Liver (tissue), 9 donors: Measurements from ENCODE around the gene ELF4. TPM values are rescaled to one million over a fixed set of nuclear protein-coding genes. Genes with fewer than 3 reads are reported as not detected.

ENCODE experiments used
- DNase-seq: peaks from one replicate; pipeline ENCODE4 v3.0.0-alpha.2; 2017; ENCODE audit warnings: low spot score
- H3K27ac ChIP-seq, 2 donors: one replicate each; pipeline ENCODE4 v1.7.0; 2013; ENCODE audit warnings: inconsistent platforms in 2 of 2, low read length in 2 of 2, control low read depth in 1 of 2, low read depth in 1 of 2, mild to moderate bottlenecking in 1 of 2
- H3K27me3 ChIP-seq, 4 donors: one replicate each; pipeline versions ENCODE4 v1.6.1 to v1.7.0; 2013; ENCODE audit warnings: low read length in 3 of 4, inconsistent platforms in 1 of 4, mild to moderate bottlenecking in 1 of 4, moderate library complexity in 1 of 4; ENCODE audit not compliant: control insufficient read depth in 4 of 4, insufficient read depth in 4 of 4
- H3K36me3 ChIP-seq, 4 donors: one replicate each; pipeline versions ENCODE4 v1.6.1 to v1.7.0; 2013; ENCODE audit warnings: low read length in 3 of 4, mild to moderate bottlenecking in 3 of 4, low read depth in 1 of 4, moderate library complexity in 1 of 4; ENCODE audit not compliant: control insufficient read depth in 4 of 4, insufficient read depth in 3 of 4
- H3K4me1 ChIP-seq, 4 donors: one replicate each; pipeline versions ENCODE4 v1.6.1 to v1.7.0; 2013; ENCODE audit warnings: low read length in 3 of 4, mild to moderate bottlenecking in 3 of 4, moderate library complexity in 1 of 4; ENCODE audit not compliant: control insufficient read depth in 4 of 4, insufficient read depth in 4 of 4
- H3K4me3 ChIP-seq, 3 donors: one replicate each; pipeline versions ENCODE4 v1.6.1 to v1.7.0; 2013; ENCODE audit warnings: low read length in 3 of 3, control low read depth in 1 of 3, low read depth in 1 of 3, mild to moderate bottlenecking in 1 of 3
- H3K9ac ChIP-seq, 2 donors: one replicate each; pipeline ENCODE4 v1.7.0; 2013; ENCODE audit warnings: low read length in 2 of 2, mild to moderate bottlenecking in 2 of 2, moderate library complexity in 2 of 2, control low read depth in 1 of 2, low read depth in 1 of 2
- H3K9me3 ChIP-seq, 4 donors: one replicate each; pipeline versions ENCODE4 v1.6.1 to v1.7.0; 2013; ENCODE audit warnings: low read length in 3 of 4; ENCODE audit not compliant: control insufficient read depth in 4 of 4
- EGR1 ChIP-seq, 2 donors: IDR thresholded peaks; 2 replicates each; pipeline ENCODE4 v1.6.1; 2016 to 2018; ENCODE audit warnings: antibody characterized with exemption in 2 of 2, low read depth in 2 of 2
- FOXA2 ChIP-seq: IDR thresholded peaks from 2 replicates; pipeline ENCODE4 v1.6.1; 2016; ENCODE audit warnings: antibody characterized with exemption
- GABPA ChIP-seq, 2 donors: IDR thresholded peaks in 1 of 2; conservative IDR thresholded peaks in 1 of 2; 2 replicates each; pipeline ENCODE4 v1.6.1; 2016; ENCODE audit warnings: antibody characterized with exemption in 2 of 2, mild to moderate bottlenecking in 1 of 2, moderate library complexity in 1 of 2
- HNF4A ChIP-seq, 2 donors: conservative IDR thresholded peaks; 2 replicates each; pipeline ENCODE4 v1.6.1; 2016; ENCODE audit warnings: antibody characterized with exemption in 2 of 2, mild to moderate bottlenecking in 2 of 2
- HNF4G ChIP-seq: IDR thresholded peaks from 2 replicates; pipeline ENCODE4 v1.6.1; 2016; ENCODE audit warnings: antibody characterized with exemption
- JUND ChIP-seq, 2 donors: IDR thresholded peaks; 2 replicates each; pipeline ENCODE4 v1.6.1; 2016; ENCODE audit warnings: antibody characterized with exemption in 2 of 2
- NR2F2 ChIP-seq: IDR thresholded peaks from 2 replicates; pipeline ENCODE4 v1.6.1; 2016; ENCODE audit warnings: antibody characterized with exemption
- RXRA ChIP-seq, 2 donors: IDR thresholded peaks; 2 replicates each; pipeline ENCODE4 v1.6.1; 2017 to 2018; ENCODE audit warnings: antibody characterized with exemption in 2 of 2, mild to moderate bottlenecking in 1 of 2
- SP1 ChIP-seq: IDR thresholded peaks from 2 replicates; pipeline ENCODE4 v1.6.1; 2018; ENCODE audit warnings: antibody characterized with exemption, mild to moderate bottlenecking
- TAF1 ChIP-seq: conservative IDR thresholded peaks from 2 replicates; pipeline ENCODE4 v1.6.1; 2016; ENCODE audit warnings: antibody characterized with exemption, mild to moderate bottlenecking
- YY1 ChIP-seq: IDR thresholded peaks from 2 replicates; pipeline ENCODE4 v1.6.1; 2016; ENCODE audit warnings: antibody characterized with exemption, mild to moderate bottlenecking
- WGBS: extraction: QIAGEN DNeasy Blood & Tissue Kit; methylation state at CpG from one replicate; pipeline ENCODE4 v1.1.7; 2013; 5-methylcytosine and 5-hydroxymethylcytosine counted together
- polyA plus RNA-seq, 2 donors: library from polyadenylated mRNA; stranded (reverse) in 1 of 2; unstranded in 1 of 2; fragments of 200-250 nt in 1 of 2; fragments of >200 nt in 1 of 2; fragmentation: Nextera tagmentation in 1 of 2; extraction: Ambion mirVana in 1 of 2; gene quantifications; one replicate each; pipeline versions ENCODE4 v1.2.1 to v1.2.3, GENCODE V29; 2013 to 2015
- total RNA-seq, 2 donors: library from RNA; depleted of rRNA; stranded (reverse); fragments of >200 nt; gene quantifications; one replicate each; pipeline ENCODE4 v1.2.3, GENCODE V29; 2014
- TF ChIP-seq, protein P1 (sequence below): IDR thresholded peaks from 2 replicates; pipeline ENCODE4 v1.6.1; 2016; ENCODE audit warnings: antibody characterized with exemption
- TF ChIP-seq, protein P2 (sequence below): IDR thresholded peaks from 2 replicates; pipeline ENCODE4 v1.6.1; 2016; ENCODE audit warnings: antibody characterized with exemption
- TF ChIP-seq, protein P3 (sequence below): IDR thresholded peaks from 2 replicates; pipeline ENCODE4 v1.6.1; 2016; ENCODE audit warnings: antibody characterized with exemption
- TF ChIP-seq, protein P4 (sequence below): fragments of 150-350 bp; IDR thresholded peaks from 2 replicates; pipeline ENCODE4 v1.5.1; 2017; ENCODE audit warnings: improper control_type of control experiment, low read depth, low read length; ENCODE audit not compliant: missing input control
- TF ChIP-seq, protein P5 (sequence below): IDR thresholded peaks from 2 replicates; pipeline ENCODE4 v1.6.1; 2016; ENCODE audit warnings: antibody characterized with exemption, mild to moderate bottlenecking
- donor health status: healthy.
- donor health status: healthy.
- donor health status: healthy.
- donor health status: healthy.
- donor health status: healthy.

The ELF4 gene
- total and polyA plus RNA-seq, 4 donors = 0.35 to 4.7 (median 1.5) TPM

DNA sequence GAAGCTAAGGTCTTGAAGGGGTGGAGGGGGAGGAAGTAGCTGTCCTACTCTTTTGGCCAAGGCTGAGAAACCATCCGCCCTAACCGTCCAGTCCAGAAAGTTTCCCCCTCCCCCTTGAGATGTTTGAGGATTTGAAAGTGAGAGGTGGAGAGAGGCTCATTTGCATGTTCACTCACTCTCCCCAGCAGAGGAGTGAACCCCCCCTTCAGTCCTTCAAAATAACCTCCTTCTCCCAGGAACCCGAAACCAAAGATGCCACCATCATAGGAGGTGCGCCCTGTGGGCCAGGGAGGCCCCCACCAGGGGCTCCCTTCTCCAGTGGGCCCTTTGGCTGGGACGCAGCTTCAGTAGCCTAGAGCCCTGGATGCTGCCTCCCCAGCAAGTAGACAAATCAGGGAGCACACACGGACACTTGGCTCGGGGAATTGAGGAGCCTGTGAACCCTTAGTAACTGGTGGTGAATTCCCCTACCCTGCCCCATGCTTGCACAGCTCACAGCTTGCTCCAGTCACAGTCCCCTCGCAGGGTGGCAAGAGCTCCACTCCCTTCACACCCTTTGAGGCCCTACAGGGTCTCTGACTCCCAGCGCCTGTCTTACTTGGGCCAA, 25.6 kb downstream of the ELF4 start:
- Histone ChIP-seq H3K27me3 (peaks cover 0 to 5% (median 0%) of the 10 kb centered on the region in 4 donors), H3K9ac (no peak overlapping the region), H3K36me3 (no peaks in the 10 kb centered on the region), H3K4me1 (peaks cover 0 to 6% (median 0%) of the 10 kb centered on the region in 4 donors), H3K4me3 (no peak overlapping the region), H3K9me3 (no peaks in the 10 kb centered on the region), H3K27ac (peak overlapping the region in 1 of 2 donors; percentile 54)
- WGBS = 75% methylated on average over 9 of the region's 9 CpGs
- no peak for DNase-seq
- TF ChIP-seq, protein P1, sequence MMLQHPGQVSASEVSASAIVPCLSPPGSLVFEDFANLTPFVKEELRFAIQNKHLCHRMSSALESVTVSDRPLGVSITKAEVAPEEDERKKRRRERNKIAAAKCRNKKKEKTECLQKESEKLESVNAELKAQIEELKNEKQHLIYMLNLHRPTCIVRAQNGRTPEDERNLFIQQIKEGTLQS = no peak
- TF ChIP-seq, protein P2, sequence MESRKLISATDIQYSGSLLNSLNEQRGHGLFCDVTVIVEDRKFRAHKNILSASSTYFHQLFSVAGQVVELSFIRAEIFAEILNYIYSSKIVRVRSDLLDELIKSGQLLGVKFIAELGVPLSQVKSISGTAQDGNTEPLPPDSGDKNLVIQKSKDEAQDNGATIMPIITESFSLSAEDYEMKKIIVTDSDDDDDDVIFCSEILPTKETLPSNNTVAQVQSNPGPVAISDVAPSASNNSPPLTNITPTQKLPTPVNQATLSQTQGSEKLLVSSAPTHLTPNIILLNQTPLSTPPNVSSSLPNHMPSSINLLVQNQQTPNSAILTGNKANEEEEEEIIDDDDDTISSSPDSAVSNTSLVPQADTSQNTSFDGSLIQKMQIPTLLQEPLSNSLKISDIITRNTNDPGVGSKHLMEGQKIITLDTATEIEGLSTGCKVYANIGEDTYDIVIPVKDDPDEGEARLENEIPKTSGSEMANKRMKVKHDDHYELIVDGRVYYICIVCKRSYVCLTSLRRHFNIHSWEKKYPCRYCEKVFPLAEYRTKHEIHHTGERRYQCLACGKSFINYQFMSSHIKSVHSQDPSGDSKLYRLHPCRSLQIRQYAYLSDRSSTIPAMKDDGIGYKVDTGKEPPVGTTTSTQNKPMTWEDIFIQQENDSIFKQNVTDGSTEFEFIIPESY = no peak
- TF ChIP-seq TAF1 (no peak), SP1 (no peak), GABPA (IDR thresholded peaks at IDR 0.05 in 1 of 2, conservative IDR thresholded peaks at IDR 0.05 in 1 of 2) (no peak), FOXA2 (no peak), RXRA (IDR thresholded peaks at IDR 0.05) (no peak), YY1 (no peak), HNF4A (conservative IDR thresholded peaks at IDR 0.05) (no peak), EGR1 (IDR thresholded peaks at IDR 0.05; ENCODE audit: low read depth in 2 of 2) (no peak), HNF4G (no peak), NR2F2 (no peak), JUND (IDR thresholded peaks at IDR 0.05) (no peak)
- TF ChIP-seq, protein P3, sequence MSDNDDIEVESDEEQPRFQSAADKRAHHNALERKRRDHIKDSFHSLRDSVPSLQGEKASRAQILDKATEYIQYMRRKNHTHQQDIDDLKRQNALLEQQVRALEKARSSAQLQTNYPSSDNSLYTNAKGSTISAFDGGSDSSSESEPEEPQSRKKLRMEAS = no peak
- TF ChIP-seq, protein P4, sequence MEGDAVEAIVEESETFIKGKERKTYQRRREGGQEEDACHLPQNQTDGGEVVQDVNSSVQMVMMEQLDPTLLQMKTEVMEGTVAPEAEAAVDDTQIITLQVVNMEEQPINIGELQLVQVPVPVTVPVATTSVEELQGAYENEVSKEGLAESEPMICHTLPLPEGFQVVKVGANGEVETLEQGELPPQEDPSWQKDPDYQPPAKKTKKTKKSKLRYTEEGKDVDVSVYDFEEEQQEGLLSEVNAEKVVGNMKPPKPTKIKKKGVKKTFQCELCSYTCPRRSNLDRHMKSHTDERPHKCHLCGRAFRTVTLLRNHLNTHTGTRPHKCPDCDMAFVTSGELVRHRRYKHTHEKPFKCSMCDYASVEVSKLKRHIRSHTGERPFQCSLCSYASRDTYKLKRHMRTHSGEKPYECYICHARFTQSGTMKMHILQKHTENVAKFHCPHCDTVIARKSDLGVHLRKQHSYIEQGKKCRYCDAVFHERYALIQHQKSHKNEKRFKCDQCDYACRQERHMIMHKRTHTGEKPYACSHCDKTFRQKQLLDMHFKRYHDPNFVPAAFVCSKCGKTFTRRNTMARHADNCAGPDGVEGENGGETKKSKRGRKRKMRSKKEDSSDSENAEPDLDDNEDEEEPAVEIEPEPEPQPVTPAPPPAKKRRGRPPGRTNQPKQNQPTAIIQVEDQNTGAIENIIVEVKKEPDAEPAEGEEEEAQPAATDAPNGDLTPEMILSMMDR = no peak
- TF ChIP-seq, protein P5, sequence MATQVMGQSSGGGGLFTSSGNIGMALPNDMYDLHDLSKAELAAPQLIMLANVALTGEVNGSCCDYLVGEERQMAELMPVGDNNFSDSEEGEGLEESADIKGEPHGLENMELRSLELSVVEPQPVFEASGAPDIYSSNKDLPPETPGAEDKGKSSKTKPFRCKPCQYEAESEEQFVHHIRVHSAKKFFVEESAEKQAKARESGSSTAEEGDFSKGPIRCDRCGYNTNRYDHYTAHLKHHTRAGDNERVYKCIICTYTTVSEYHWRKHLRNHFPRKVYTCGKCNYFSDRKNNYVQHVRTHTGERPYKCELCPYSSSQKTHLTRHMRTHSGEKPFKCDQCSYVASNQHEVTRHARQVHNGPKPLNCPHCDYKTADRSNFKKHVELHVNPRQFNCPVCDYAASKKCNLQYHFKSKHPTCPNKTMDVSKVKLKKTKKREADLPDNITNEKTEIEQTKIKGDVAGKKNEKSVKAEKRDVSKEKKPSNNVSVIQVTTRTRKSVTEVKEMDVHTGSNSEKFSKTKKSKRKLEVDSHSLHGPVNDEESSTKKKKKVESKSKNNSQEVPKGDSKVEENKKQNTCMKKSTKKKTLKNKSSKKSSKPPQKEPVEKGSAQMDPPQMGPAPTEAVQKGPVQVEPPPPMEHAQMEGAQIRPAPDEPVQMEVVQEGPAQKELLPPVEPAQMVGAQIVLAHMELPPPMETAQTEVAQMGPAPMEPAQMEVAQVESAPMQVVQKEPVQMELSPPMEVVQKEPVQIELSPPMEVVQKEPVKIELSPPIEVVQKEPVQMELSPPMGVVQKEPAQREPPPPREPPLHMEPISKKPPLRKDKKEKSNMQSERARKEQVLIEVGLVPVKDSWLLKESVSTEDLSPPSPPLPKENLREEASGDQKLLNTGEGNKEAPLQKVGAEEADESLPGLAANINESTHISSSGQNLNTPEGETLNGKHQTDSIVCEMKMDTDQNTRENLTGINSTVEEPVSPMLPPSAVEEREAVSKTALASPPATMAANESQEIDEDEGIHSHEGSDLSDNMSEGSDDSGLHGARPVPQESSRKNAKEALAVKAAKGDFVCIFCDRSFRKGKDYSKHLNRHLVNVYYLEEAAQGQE = no peak
